Measurements from ENCODE around the gene DST.

- TF ChIP-seq CTCF (IDR thresholded peaks at IDR 0.05; ENCODE audit: insufficient read depth, low read length) (no peak), GABPA (IDR thresholded peaks at IDR 0.05; ENCODE audit: low read depth) (no peak), REST (IDR thresholded peaks at IDR 0.05; ENCODE audit: insufficient replicate concordance, low read depth) (no peak)
Observed at GRCh38 chr6:56537223-56537770, 105.4 kb downstream of the DST start.
